HTERT RPE-1 (cell line): ENCODE results near the gene VAMP8.
"Not testable (repeated sequence)": the region's sequence is repeated elsewhere in the genome, so short reads cannot be mapped to it uniquely, and the experiment has no call there.

ENCODE experiments used
- in situ Hi-C: fragments of 300-500 bp; cut with MboI; formaldehyde crosslinking; loops from 4 replicates; pipeline ENCODE4 v1.14.3; 2020; ENCODE audit warnings: low sequenced_read_pairs

The VAMP8 gene

GRCh38 chr2:85547089-85547858 lies 30.1 kb upstream of the VAMP8 start:
- in situ Hi-C loops = no loop called here

- in situ Hi-C loops = no loop called here
Observed at GRCh38 chr2:85547859-85548607, 29.4 kb upstream of the VAMP8 start.

DNA sequence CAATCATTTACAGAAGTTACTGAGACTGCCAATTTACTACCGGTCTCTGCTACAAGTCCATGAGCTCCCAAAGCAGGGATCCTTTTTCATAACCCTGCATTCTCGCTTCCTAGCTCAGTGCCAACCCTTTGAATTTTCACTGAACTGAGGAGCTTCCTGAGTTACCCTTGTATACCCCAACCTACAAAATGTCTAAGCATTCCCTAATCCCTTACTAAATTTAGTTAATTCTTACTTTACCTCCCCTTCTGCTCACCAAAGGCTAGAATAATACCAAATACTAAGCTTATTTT lies 28.8 kb upstream of the VAMP8 start:
- in situ Hi-C loops = no loop called here

- in situ Hi-C loops = no loop called here
Observed at GRCh38 chr2:85549095-85549494, 28.3 kb upstream of the VAMP8 start.

GRCh38 chr2:85549826-85550225 lies 27.6 kb upstream of the VAMP8 start:
- in situ Hi-C loops = no loop called here

DNA sequence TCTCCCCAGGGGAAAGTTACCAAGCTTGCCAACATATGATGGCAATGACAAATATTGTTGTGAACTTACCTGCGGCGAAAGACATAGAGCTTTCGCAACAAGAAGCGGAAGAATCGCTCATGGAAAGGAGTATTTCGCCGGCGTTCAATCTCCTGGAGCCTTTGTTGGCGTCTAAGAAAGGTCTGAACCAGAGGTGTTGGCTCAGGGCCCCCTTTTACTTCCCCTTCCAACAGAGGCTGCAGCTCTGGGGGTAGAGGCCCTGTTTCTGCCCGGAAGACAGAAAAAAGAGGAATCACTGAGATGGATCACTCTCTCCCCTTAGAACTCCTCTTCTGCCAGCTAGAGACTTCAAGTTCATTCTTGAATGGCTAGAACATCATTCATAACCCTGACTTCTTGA lies 26.9 kb upstream of the VAMP8 start:
- in situ Hi-C loops = no loop called here

DNA sequence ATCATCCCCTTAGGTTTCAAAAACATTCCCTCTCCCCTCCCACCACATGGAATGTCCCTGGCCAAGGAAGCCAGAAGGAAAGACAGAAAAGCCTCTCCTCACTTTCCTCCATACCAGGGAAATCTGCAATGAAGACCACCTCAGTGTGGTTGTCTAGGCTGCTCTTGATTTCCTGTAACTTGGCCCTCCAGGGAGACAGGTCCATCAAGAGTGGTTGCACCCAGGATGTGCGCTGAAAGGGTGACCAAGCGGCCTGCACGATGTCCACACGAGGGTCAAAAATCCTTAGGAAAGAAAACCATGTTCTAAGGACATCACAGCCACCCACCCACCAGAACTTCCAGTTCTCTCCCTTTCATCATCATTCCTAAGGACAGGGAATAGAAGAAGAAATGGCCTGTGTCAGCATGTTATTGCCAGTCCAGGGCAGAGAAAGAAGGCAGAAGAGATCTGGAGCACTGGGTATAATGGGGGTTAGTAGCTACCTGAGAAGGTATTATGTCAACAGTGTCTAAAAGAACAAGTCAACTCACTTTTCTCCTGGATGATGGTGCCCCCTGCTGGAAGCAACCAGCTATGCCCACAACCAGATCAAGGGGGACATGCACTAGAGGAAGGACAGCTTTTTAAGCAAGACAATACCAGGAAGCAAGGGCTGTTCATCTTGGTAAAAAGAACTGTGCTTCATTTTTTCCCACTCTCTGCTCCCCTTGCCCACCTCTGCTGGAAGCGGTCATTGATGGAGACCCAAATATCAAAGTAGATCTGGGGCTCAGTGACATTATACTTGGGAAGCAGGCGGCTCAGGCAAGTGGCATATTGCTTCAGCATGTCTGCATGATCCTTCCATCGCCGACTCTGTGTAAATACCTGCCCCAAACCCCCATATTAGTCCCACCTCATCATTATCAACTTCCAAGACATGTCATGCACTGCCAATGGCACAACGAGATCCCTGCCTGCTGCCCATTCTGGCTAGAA lies 25.4 kb upstream of the VAMP8 start:
- in situ Hi-C loops = no loop called here

DNA sequence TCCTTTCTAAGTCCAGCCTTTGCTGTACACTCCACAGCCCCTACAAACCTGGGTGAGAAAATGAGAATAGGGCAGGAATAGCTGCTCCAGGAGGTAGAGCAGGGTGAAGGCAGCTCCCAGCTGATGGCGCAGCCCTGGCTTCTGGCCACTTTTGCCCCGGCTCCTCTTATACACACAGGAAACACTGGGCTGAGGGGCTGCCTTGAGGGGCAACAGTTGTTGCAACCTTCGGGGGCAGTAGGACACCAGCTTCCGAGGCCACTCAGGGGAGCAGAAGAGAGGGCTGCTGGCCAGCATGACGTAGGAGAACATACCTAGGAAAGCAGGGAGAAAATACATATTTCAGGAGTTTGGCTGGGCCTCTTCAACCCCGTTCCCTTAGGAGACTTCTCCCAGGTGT lies 24.2 kb upstream of the VAMP8 start:
- in situ Hi-C loops = no loop called here

DNA sequence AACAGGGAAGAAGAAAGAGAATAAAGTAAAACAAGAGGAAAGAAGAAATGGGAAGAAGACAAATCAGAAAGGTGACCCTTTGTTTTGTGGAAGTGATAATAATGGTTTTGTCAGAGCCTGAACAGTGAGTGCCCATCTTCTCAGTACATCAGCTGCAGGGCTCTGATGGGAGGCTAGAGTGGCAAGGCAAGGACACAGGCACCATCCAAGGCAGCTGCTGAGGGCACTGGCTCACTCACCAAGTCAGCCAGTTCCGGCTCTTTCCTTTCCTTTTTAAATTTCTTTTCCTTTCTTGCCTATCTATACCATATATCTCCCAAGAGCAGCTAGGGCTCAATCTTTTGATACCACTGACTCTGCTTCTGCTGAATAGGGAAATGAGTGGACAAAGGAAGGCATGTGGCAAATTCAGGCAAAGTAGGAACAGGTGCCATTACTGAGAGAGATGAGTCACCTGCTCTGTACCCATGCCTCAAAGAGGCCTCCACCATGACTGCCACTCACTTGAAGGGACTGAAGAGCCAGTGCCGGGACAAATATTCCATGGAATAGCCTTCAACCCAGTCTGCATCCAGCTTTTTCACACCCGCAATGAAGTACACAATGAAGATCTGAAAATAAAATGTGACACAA lies 22.3 kb upstream of the VAMP8 start:
- in situ Hi-C loops = no loop called here

GRCh38 chr2:85557130-85557529 lies 20.3 kb upstream of the VAMP8 start:
- in situ Hi-C loops = no loop called here

- in situ Hi-C loops = no loop called here
Observed at GRCh38 chr2:85558160-85558559, 19.2 kb upstream of the VAMP8 start.

DNA sequence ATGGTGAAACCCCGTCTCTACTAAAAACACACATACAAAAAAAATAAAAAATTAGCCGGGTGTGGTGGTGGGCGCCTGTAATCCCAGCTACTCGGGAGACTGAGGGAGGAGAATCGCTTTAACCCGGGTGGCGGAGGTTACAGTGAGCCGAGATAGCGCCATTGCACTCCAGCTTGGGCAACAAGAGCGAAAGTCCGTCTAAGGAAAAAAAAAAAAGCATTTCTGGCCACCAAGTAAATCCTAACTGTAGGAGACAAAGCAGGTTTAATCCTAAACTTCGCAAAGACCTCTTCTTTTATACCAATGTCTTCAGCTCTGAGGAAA lies 17.0 kb upstream of the VAMP8 start:
- in situ Hi-C loops = not testable (repeated sequence)

DNA sequence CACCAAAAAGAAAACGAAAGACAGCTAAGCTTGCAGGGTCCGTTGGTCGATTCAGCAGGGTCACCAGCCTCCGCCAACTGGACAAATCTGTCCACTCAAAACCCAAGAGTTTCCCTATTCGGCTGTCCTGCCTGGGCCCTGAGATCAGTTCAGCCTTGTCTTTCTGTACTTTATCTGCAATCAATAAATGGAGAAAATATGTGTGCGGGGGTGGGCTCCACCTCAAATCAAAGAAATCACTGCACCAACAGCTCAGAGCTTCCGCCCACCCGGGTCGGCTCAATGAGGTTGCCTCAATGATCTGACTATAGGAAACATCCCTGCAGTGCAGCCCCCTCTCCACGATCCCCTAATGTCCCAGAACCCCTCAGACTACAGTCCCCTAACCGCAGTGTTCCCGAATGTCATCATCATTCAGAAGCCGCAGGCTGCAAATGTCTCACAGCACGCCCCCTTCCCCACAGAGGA lies 16.5 kb upstream of the VAMP8 start:
- in situ Hi-C loops = no loop called here

GRCh38 chr2:85561280-85562212 lies 15.8 kb upstream of the VAMP8 start, which contains the start of gene GGCX:
Gene GGCX (minus strand): TSS chr2:85561493. CDS start chr2:85561428, 65 bp downstream.
- in situ Hi-C loops = no loop called here

GRCh38 chr2:85564144-85564563 lies 13.2 kb upstream of the VAMP8 start:
- in situ Hi-C loops = no loop called here

DNA sequence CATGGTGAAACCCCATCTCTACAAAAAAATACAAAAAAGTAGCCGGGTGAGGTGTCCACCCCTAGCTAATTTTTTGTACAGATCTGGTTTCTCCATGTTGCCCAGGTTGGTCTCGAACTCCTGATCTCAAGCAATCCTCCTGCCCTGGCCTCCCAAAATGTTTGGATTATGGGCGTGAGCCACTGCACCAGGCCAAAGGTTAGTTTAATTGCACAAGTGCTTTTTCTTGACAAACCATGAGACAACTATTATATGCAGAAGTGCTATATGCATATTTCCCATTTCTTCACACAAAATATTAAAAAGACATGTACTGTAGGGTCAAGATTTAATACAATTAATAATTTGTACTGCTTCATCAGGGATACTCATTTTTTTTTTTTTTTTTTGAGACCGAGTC lies 11.1 kb upstream of the VAMP8 start:
- in situ Hi-C loops = no loop called here

GRCh38 chr2:85575739-85576138 lies 1.6 kb upstream of the VAMP8 start:
- in situ Hi-C loops = no loop called here

DNA sequence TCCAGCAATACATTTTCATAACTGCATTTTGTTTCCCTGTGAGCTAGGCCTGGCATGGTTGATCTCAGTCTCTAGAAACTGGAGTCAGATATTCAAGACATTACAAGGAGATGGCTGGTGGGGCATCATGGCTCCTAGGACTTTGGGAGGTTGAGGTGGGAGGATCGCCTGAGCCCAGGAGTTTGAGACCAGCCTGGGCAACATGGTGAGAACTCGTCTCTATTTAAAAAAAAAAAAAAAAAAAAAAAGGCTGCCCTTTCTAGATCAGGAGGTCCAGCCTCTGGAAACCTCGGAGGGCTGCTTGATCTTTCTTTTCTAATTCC lies 362 bp upstream of the VAMP8 start:
- in situ Hi-C loops = no loop called here

DNA sequence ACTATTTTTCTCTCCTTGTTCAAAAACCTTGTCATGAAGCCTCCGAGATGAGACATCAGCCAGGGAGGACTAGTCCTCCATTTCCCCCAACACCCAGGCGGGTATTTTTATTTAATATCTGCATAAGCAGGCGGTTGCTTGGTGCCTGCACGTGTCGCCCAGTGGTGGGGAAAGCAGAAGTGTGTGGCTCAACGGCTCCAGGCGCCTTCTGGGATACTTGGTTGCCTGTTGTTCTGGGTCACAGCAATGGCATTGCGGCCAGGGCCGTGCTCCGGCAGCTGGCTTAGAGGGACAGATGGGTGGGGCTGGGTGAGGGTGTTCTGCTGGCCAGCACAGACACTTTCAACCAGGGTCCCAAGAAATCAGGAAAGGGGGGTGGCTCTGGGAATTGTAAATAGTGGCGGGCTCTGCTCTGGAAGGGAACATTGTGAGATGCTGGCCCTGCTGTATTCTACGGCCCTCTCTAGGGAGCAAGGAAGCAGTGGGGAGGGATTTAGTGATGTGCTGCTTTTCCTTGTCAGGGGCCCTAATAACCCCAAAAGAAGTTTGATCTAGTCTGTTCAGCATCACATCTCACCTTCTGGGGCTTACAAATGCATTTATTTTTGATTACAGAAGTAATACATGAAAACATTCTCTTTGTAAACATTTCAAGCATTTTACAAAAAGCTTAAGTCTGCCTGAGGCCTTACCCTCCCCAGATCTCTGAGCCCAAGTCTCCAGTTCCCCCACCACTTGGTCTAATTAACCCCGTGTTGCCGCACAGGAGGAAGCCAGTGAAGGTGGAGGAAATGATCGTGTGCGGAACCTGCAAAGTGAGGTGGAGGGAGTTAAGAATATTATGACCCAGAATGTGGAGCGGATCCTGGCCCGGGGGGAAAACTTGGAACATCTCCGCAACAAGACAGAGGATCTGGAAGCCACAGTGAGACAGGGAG lies 1.1 kb downstream of the VAMP8 start:
- in situ Hi-C loops = no loop called here
